WTC11 (cell line): Measurements from ENCODE around the gene CACNA1F. TPM values are rescaled to one million over a fixed set of nuclear protein-coding genes. Genes with fewer than 3 reads are reported as not detected.

Experiments used
- ATAC-seq: fragments of 200-7000 bp; cut with Tn5 transposase; 2 replicates; pipeline ENCODE4 v1.10.0; 2021; ENCODE audit warnings: mild to moderate bottlenecking, moderate library complexity
- CTCF ChIA-PET: fragments of 300-600 bp; sonication (Branson Sonifier 250); formaldehyde crosslinking; loops from one replicate; lab custom pipeline; 2021; ENCODE audit warnings: antibody characterized with exemption; lab: Charles Lee
- POLR2A ChIA-PET: fragments of 350-600 bp; sonication (Branson Sonifier 250); formaldehyde crosslinking; loops from one replicate; lab custom pipeline; 2021; ENCODE audit warnings: antibody characterized with exemption; lab: Charles Lee
- DNase-seq: peaks from one replicate; pipeline ENCODE4 v3.0.0; 2021; ENCODE audit warnings: low spot score
- H3K27ac Mint-ChIP-seq: 2 replicates; pipeline ENCODE4 v1.8.0; 2021; ENCODE audit warnings: mixed read lengths
- H3K27me3 Mint-ChIP-seq: 2 replicates; pipeline ENCODE4 v1.8.0; 2021; ENCODE audit warnings: low read depth, mild to moderate bottlenecking, moderate library complexity, mixed read lengths
- H3K36me3 Mint-ChIP-seq: 2 replicates; pipeline ENCODE4 v1.8.0; 2021; ENCODE audit warnings: mixed read lengths
- H3K4me1 Mint-ChIP-seq: 2 replicates; pipeline ENCODE4 v1.8.0; 2022; ENCODE audit warnings: mixed read lengths
- H3K4me3 Mint-ChIP-seq: 2 replicates; pipeline ENCODE4 v1.8.0; 2021; ENCODE audit warnings: mild to moderate bottlenecking, moderate library complexity, mixed read lengths
- H3K9me3 Mint-ChIP-seq: 2 replicates; pipeline ENCODE4 v1.8.0; 2021; ENCODE audit warnings: mixed read lengths
- AR ChIP-seq: fragments of 250-450 bp; sonication (Bioruptor Pico); IDR thresholded peaks from 2 replicates; pipeline ENCODE4 v1.9.0; 2021; ENCODE audit warnings: mild to moderate bottlenecking
- CBFB ChIP-seq: sonication (generic); formaldehyde crosslinking; IDR thresholded peaks from 2 replicates; pipeline ENCODE4 v1.8.1; 2022; ENCODE audit warnings: mild to moderate bottlenecking, low read depth, missing genetic modification reagents
- CTCF ChIP-seq: fragments of 200-600 bp; IDR thresholded peaks from 2 replicates; pipeline ENCODE4 v1.8.0; 2022; ENCODE audit warnings: antibody characterized with exemption
- E2F4 ChIP-seq: sonication (generic); formaldehyde crosslinking; IDR thresholded peaks from 2 replicates; pipeline ENCODE4 v1.8.1; 2022; ENCODE audit warnings: low read depth, mild to moderate bottlenecking, moderate library complexity, missing genetic modification reagents, borderline replicate concordance
- ERG ChIP-seq: fragments of 250-450 bp; sonication (Bioruptor Pico); IDR thresholded peaks from 2 replicates; pipeline ENCODE4 v1.8.0; 2021; ENCODE audit warnings: mild to moderate bottlenecking
- ESRRA ChIP-seq: sonication (generic); formaldehyde crosslinking; IDR thresholded peaks from 2 replicates; pipeline ENCODE4 v1.8.1; 2022; ENCODE audit warnings: mild to moderate bottlenecking, missing genetic modification reagents, borderline replicate concordance
- FOXK1 ChIP-seq: sonication (generic); formaldehyde crosslinking; IDR thresholded peaks from 2 replicates; pipeline ENCODE4 v1.8.0; 2022; ENCODE audit warnings: mild to moderate bottlenecking, moderate library complexity, missing genetic modification reagents
- HMGA2 ChIP-seq: fragments of 250-450 bp; sonication (Bioruptor Pico); IDR thresholded peaks from 2 replicates; pipeline ENCODE4 v1.4.0; 2021; ENCODE audit warnings: mild to moderate bottlenecking, moderate library complexity
- IRF2 ChIP-seq: sonication (generic); formaldehyde crosslinking; IDR thresholded peaks from 2 replicates; pipeline ENCODE4 v1.8.0; 2022; ENCODE audit warnings: low read depth, missing genetic modification reagents, borderline replicate concordance
- NFYB ChIP-seq: sonication (generic); formaldehyde crosslinking; conservative IDR thresholded peaks from 2 replicates; pipeline ENCODE4 v1.8.0; 2022; ENCODE audit warnings: low read depth, missing genetic modification reagents
- NR3C1 ChIP-seq: sonication (generic); formaldehyde crosslinking; conservative IDR thresholded peaks from 2 replicates; pipeline ENCODE4 v1.8.1; 2023; ENCODE audit warnings: low read depth, mild to moderate bottlenecking, missing genetic modification reagents
- PREB ChIP-seq: sonication (generic); formaldehyde crosslinking; IDR thresholded peaks from 2 replicates; pipeline ENCODE4 v1.8.1; 2022; ENCODE audit warnings: mild to moderate bottlenecking, missing genetic modification reagents, moderate library complexity, borderline replicate concordance
- RELA ChIP-seq: sonication (generic); formaldehyde crosslinking; IDR thresholded peaks from 2 replicates; pipeline ENCODE4 v1.8.1; 2022; ENCODE audit warnings: missing genetic modification reagents, mild to moderate bottlenecking, borderline replicate concordance
- SMAD4 ChIP-seq: sonication (generic); formaldehyde crosslinking; IDR thresholded peaks from 2 replicates; pipeline ENCODE4 v1.8.0; 2022; ENCODE audit warnings: mild to moderate bottlenecking, missing genetic modification reagents
- SOX15 ChIP-seq: fragments of 250-450 bp; sonication (Bioruptor Pico); IDR thresholded peaks from 2 replicates; pipeline ENCODE4 v1.9.0; 2021; ENCODE audit warnings: mild to moderate bottlenecking
- TEAD1 ChIP-seq: sonication (generic); formaldehyde crosslinking; IDR thresholded peaks from 2 replicates; pipeline ENCODE4 v1.8.0; 2022; ENCODE audit warnings: mild to moderate bottlenecking, missing genetic modification reagents
- USF2 ChIP-seq: sonication (generic); formaldehyde crosslinking; IDR thresholded peaks from 2 replicates; pipeline ENCODE4 v1.8.1; 2023; ENCODE audit warnings: mild to moderate bottlenecking, missing genetic modification reagents, moderate library complexity
- ZBTB21 ChIP-seq: sonication (generic); formaldehyde crosslinking; IDR thresholded peaks from 2 replicates; pipeline ENCODE4 v1.8.1; 2023; ENCODE audit warnings: mild to moderate bottlenecking, missing genetic modification reagents, borderline replicate concordance
- ZNF317 ChIP-seq: sonication (generic); formaldehyde crosslinking; IDR thresholded peaks from 2 replicates; pipeline ENCODE4 v1.8.1; 2023; ENCODE audit warnings: low read depth, mild to moderate bottlenecking, moderate library complexity, missing genetic modification reagents, borderline replicate concordance
- ZNF532 ChIP-seq: fragments of 250-450 bp; sonication (Bioruptor Pico); IDR thresholded peaks from 2 replicates; pipeline ENCODE4 v1.9.0; 2021; ENCODE audit warnings: mild to moderate bottlenecking, borderline replicate concordance
- total RNA-seq: library from RNA; stranded (reverse); gene quantifications from 3 replicates; pipeline ENCODE4 v1.2.3, GENCODE V29; 2021

Gene CACNA1F
- total RNA-seq, 1 experiment from 2014 or later: 1.6 TPM

GRCh38 chrX:49212861-49213260 is 20.3 kb downstream of the CACNA1F start:
- no peaks in the 10 kb centered on the region for H3K36me3 Mint-ChIP-seq
- ChIA-PET CTCF (no interaction called here), POLR2A (no interaction called here)
- no peak overlapping the region for H3K27ac Mint-ChIP-seq
- H3K9me3 Mint-ChIP-seq: peaks cover 4% of the 10 kb centered on the region; the same call in 1 of the 2 replicates
- ATAC-seq (no peak), DNase-seq (no peak)
- no peaks in the 10 kb centered on the region for H3K4me1 Mint-ChIP-seq
- no peak overlapping the region for H3K4me3 Mint-ChIP-seq
- peaks cover 8% of the 10 kb centered on the region for H3K27me3 Mint-ChIP-seq
- no peak for TF ChIP-seq E2F4 (CRISPR knock-in tag)
- no peak for TF ChIP-seq ZNF317 (CRISPR knock-in tag)
- no peak for TF ChIP-seq RELA (CRISPR knock-in tag)
- no peak for TF ChIP-seq ESRRA
- TF ChIP-seq USF2 (CRISPR knock-in tag): no peak
- no peak for TF ChIP-seq NFYB (CRISPR knock-in tag)
- TF ChIP-seq PREB (CRISPR knock-in tag): no peak
- no peak for TF ChIP-seq ZBTB21
- TF ChIP-seq TEAD1 (CRISPR knock-in tag): no peak

- CTCF ChIA-PET: no interaction called here
- Mint-ChIP-seq H3K4me1 (no peaks in the 10 kb centered on the region), H3K27ac (no peak overlapping the region), H3K9me3 (peaks cover 4% of the 10 kb centered on the region; the same call in 1 of the 2 replicates), H3K4me3 (no peak overlapping the region), H3K36me3 (no peaks in the 10 kb centered on the region), H3K27me3 (peaks cover 8% of the 10 kb centered on the region)
- ATAC-seq (no peak), DNase-seq (no peak)
- POLR2A ChIA-PET: no interaction called here
- TF ChIP-seq IRF2 (CRISPR knock-in tag) (no peak), ZNF532 (CRISPR knock-in tag) (no peak), CTCF (no peak), SOX15 (CRISPR knock-in tag) (no peak), FOXK1 (CRISPR knock-in tag) (no peak), CBFB (CRISPR knock-in tag) (no peak), NR3C1 (CRISPR knock-in tag) (no peak), AR (CRISPR knock-in tag) (no peak), ERG (CRISPR knock-in tag) (no peak), SMAD4 (CRISPR knock-in tag) (no peak), HMGA2 (CRISPR knock-in tag) (no peak), USF2 (CRISPR knock-in tag) (no peak)
These were observed 20.9 kb downstream of the CACNA1F start for GRCh38 chrX:49212209-49212608.
